Measurements from ENCODE around the gene CACNA1C.
"Not testable (repeated sequence)": the region's sequence is repeated elsewhere in the genome, so short reads cannot be mapped to it uniquely, and the experiment has no call there.

CACNA1C gene

DNA sequence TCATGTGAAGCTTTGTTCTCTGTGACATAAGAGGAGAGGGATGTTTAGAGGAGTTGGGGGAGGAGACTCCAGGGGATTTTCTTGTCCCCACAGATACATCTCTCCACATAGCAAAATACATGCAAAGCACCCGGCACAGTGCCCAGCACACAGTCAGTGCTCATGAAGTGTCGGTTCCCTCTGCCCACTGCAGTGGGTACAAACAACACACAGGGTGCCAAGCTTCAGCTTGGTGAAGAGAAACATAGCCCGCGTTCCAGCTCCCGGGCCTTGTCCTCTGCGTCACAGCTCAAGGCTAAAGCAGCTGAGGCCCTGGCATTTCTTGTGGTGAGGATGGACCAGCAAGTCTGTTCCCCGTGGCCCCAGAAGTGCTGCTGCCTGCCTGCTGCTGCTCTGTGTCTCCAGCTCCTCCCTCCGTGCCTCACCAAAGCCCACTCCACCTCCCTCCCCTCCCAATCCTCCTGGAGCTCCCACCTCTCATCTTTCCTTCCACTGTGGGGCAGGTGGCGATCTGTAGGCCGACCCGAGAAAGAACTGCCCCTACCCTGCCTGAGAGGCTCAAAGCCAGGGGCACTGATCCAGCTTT is 685.0 kb downstream of the CACNA1C start:
- no peak for DNase-seq (ENCODE audit: low read depth in 3 of 3)

DNA sequence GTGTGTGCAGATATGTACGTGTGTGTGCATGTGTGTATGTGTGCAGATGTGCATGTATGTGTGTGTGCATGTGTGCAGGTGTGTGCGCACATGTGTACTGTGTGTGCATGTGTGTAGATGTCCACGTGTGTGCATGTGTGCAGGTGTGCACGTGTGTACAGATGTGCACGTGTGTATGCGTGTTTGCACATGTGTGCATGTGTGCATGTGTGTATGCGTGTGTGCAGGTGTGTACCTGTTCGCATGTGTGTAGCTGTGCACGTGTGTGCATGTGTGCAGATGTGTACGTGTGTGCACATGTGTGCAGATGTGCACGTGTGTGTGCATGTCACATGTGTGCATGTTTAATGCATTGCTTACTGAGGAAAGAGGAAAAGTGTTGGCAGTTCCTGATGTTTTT is 686.3 kb downstream of the CACNA1C start:
- no peak for DNase-seq (ENCODE audit: low read depth in 3 of 3)

DNA sequence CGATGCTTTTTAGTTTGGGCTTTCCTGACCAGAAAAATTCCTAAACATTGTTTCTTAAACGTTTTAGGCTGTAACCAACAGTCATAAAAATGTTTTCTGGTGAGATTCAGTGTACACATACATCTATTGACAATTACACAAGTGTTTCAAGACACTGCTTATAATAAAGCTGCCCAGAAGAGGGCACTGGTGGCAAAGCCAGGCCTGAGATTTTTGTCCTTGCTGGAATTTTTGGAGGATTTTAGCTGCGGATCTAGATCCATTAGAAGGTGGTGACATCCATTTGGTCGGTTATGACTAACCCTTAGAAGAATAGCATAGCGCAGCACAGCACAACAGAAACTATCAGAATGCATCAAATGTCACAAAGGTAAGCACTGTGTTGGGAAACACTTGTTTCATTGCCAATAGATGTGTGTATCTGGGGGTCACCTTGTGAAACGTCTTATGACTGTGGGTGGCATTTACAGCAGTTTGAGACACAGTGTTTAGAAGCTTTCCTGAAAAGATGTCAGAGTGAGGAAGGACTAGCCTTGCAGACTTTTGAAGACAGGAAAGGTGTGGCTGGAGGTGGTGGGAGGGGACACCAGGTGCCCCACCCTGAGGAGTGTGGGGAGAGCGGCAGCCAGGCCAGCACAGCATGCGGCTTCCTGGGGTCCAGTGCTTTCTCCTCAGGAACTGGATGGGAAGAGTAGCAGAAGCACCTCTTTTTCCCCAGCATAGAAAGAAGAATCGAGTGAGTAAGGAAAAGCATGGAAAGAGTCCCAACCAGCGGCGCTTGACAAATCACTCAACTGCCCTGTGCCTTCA is 687.2 kb downstream of the CACNA1C start:
- no peak for DNase-seq (ENCODE audit: low read depth in 3 of 3)

DNA sequence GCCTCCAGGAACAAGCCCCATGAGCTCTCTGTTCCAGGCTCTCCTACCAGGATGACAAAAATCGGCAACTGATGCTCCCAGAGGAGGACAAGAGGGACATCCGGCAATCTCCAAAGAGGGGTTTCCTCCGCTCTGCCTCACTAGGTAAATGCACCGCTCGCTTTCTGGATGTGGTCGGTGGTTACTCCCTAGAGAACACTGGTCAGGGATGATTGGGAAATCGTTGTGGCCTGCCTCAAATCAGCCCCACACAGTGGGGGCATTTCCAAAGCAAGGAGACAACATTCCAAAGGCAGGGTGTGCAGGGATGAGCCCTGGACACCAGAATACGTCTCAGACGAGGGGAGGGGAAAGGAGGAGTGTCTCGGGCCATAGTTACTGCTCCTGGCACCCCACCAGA is 689.2 kb downstream of the CACNA1C start:
- DNase-seq (ENCODE audit: low read depth in 3 of 3): not testable (repeated sequence)

DNA sequence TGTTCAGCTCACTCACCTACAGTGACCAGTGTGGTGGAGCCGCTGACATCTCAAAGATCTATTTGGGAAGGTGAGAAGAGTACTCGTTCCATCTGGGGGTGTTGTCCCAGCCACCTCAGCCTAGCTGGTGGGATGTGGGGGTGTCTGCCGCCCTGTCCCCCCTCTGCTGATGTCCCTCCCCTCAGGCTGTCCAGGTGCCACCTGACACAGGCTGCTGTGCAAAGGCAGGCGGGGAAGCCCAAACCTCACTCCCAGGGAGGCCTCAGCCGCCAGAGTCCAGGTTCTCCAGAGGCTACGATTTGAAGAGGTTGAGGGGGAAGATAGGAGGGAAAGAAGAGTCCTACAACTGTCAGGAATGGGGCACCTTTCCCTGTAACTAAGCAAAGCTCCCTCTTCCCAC is 690.7 kb downstream of the CACNA1C start:
- DNase-seq (ENCODE audit: low read depth in 3 of 3): no peak

DNA sequence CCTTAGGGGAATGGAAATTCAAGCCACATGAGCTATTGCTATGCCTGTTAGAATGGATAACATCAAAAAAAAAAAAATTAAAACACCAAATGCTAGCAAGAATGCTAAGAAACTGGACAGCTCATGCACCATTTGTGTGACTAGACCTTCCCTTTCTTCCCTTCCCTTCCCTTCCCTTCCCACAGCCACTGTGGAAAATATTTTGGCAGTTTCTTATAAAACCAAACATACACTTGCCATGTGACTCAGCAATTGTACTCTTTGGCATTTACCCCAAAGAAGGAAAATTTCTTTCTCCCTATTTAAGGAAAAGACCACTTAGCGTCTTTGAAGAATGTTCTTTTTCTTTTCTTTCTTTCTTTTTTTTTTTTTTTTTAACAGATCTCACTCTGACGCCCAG is 692.9 kb downstream of the CACNA1C start:
- no peak for DNase-seq (ENCODE audit: low read depth in 3 of 3)
